T-helper 1 cell treated with Interleukin-12 subunit alpha and Interleukin-12 subunit beta and Interleukin-4 antibody, amounts not matched to agents 30 μg/mL and 1 μg/mL, for 36 hours (primary cell): ENCODE results near the gene FADD.

Experiments used
- H3K27ac Mint-ChIP-seq: one replicate; pipeline ENCODE4 v1.8.0; 2021; ENCODE audit warnings: mild to moderate bottlenecking, mixed read lengths
- H3K27me3 Mint-ChIP-seq: one replicate; pipeline ENCODE4 v1.8.0; 2021; ENCODE audit warnings: low read depth, mixed read lengths
- H3K36me3 Mint-ChIP-seq: one replicate; pipeline ENCODE4 v1.8.0; 2021; ENCODE audit warnings: low read depth, mixed read lengths
- H3K4me1 Mint-ChIP-seq: one replicate; pipeline ENCODE4 v1.8.0; 2021; ENCODE audit warnings: low read depth, mixed read lengths
- H3K4me3 Mint-ChIP-seq: one replicate; pipeline ENCODE4 v1.8.0; 2021; ENCODE audit warnings: mild to moderate bottlenecking, moderate library complexity, mixed read lengths
- H3K9me3 Mint-ChIP-seq: one replicate; pipeline ENCODE4 v1.8.0; 2021; ENCODE audit warnings: mixed read lengths

The FADD gene

GRCh38 chr11:70250876-70251658, 48.0 kb downstream of the FADD start:
- H3K4me3 Mint-ChIP-seq, result no peak overlapping the region
- no peaks in the 10 kb centered on the region for H3K4me1 Mint-ChIP-seq
- peaks cover 4% of the 10 kb centered on the region for H3K9me3 Mint-ChIP-seq
- no peaks in the 10 kb centered on the region for H3K36me3 Mint-ChIP-seq
- no peak overlapping the region for H3K27ac Mint-ChIP-seq
- no peaks in the 10 kb centered on the region for H3K27me3 Mint-ChIP-seq

GRCh38 chr11:70251659-70252321, 48.7 kb downstream of the FADD start:
- no peaks in the 10 kb centered on the region for H3K4me1 Mint-ChIP-seq
- H3K4me3 Mint-ChIP-seq, result no peak overlapping the region
- no peaks in the 10 kb centered on the region for H3K27me3 Mint-ChIP-seq

GRCh38 chr11:70252844-70253243, 49.7 kb downstream of the FADD start:
- Mint-ChIP-seq H3K4me3 (no peak overlapping the region), H3K27me3 (no peaks in the 10 kb centered on the region), H3K9me3 (no peaks in the 10 kb centered on the region), H3K27ac (no peak overlapping the region), H3K36me3 (no peaks in the 10 kb centered on the region), H3K4me1 (no peaks in the 10 kb centered on the region)

More at GRCh38 chr11:70251659-70252321, 48.7 kb downstream of the FADD start:
- Mint-ChIP-seq H3K27ac (no peak overlapping the region), H3K36me3 (no peaks in the 10 kb centered on the region), H3K9me3 (peaks cover 3% of the 10 kb centered on the region)

DNA sequence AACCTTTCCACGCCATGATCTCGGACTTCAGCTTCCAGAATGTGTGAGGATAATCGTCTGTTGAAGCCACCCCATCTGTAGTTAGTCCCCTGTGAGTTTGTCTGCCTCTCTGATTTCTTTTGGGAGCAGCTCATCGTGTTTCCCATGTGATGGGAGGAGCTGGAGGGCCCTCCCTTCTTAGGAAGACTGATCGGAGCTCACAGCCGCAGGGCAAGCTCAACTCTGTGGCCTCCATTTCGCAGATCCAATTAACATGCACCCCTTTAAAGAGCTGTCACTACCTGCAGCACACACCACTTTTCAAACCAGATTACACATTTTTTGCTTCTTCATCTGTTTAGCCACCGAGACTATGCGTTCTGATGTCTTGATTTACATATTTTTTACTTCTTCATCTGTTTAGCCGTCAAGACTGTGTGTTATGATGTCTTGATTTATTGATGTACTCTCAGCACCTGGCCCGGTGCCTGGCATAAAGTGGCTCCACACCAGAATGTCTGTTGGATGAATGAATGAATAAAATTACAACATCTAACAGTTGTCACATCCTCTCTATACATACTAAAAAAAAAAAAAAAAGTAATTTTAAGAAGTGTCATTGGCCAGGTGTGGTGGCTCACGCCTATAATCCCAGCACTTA, 52.5 kb downstream of the FADD start:
- H3K9me3 Mint-ChIP-seq, result no peaks in the 10 kb centered on the region
- H3K4me3 Mint-ChIP-seq, result no peak overlapping the region
- H3K4me1 Mint-ChIP-seq, result no peaks in the 10 kb centered on the region
- no peak overlapping the region for H3K27ac Mint-ChIP-seq
- no peaks in the 10 kb centered on the region for H3K27me3 Mint-ChIP-seq
- H3K36me3 Mint-ChIP-seq, result no peaks in the 10 kb centered on the region
